ENCODE measurements around the gene NPLOC4.

NPLOC4 gene

DNA sequence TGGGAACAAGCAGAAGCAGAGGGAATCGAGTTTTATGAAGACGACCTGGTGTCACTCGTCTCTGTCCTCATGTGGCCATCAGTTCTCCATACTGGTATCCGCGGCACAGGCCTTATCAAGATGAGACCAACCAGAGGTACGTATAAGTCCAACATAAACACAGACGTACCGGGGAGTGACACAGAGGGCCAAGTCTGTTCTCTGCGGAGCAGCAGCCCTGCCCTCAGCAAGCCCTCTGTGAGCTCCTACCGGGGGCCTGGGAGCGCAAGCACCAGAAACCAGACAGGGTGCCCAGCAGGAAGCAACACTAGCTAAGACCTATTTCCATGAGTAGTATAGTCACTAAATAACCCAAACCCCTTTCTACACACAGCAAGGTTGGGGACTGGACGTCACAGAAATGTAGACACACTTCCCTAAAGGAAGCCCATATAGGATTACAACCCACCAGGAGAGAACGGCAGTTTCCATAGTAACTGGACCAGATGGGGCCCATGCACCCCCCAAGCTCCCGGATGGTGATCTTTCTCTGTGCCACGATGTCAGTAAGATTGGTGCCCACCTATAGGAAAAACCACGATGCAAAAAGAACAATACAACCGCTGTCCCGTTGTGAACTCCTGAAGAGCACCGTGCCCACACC is 45.8 kb upstream of the NPLOC4 start:
- ATAC-seq (ENCODE audit: insufficient read depth, low read depth), result no peak
- H2AFZ ChIP-seq (ENCODE audit: low read depth, low read length), result peak overlapping the region; percentile 90

DNA sequence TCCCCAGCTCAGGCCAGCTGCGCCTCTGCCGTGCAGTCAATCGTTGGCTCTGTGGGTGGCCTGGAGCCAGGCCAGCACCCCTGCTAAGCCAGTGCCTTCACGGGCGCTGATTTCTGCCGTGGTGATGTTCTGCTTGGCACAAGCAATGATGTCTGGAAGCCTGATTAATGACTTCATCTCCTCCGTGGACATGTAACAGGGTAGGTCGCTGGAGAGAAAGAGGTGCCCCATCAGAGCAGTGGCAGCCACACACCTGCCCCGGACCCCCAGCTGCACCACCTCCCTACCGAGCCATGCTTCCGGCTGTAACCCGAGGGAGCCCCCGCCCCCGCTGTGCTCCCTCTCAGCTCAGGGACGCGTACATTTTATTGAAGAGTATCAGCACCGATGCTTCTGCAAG is 44.8 kb upstream of the NPLOC4 start:
- no peak overlapping the region; the same call in 1 of the 2 replicates for H3K9ac ChIP-seq (ENCODE audit: low read depth, low read length)
- H3K36me3 ChIP-seq (ENCODE audit: insufficient read depth, low read length), result peaks cover 39% of the 10 kb centered on the region
- H3K4me3 ChIP-seq (ENCODE audit: low read depth in 1 of 2, low read length in 2 of 2), result no peak overlapping the region
- DNase-seq (no peak), ATAC-seq (ENCODE audit: insufficient read depth, low read depth) (no peak)
- peaks cover 35% of the 10 kb centered on the region for H4K20me1 ChIP-seq (ENCODE audit: insufficient read depth, low read length)
- H3K4me2 ChIP-seq (ENCODE audit: insufficient read depth, low read length), result peak overlapping the region; percentile 79; the same call in 1 of the 2 replicates
- peaks cover 60% of the 10 kb centered on the region for H3K79me2 ChIP-seq (ENCODE audit: insufficient read depth, low read length)
- no peak for TF ChIP-seq EZH2 (IDR thresholded peaks at IDR 0.05; ENCODE audit: borderline replicate concordance, low read depth, low read length, severe bottlenecking)
- TF ChIP-seq, protein P1, sequence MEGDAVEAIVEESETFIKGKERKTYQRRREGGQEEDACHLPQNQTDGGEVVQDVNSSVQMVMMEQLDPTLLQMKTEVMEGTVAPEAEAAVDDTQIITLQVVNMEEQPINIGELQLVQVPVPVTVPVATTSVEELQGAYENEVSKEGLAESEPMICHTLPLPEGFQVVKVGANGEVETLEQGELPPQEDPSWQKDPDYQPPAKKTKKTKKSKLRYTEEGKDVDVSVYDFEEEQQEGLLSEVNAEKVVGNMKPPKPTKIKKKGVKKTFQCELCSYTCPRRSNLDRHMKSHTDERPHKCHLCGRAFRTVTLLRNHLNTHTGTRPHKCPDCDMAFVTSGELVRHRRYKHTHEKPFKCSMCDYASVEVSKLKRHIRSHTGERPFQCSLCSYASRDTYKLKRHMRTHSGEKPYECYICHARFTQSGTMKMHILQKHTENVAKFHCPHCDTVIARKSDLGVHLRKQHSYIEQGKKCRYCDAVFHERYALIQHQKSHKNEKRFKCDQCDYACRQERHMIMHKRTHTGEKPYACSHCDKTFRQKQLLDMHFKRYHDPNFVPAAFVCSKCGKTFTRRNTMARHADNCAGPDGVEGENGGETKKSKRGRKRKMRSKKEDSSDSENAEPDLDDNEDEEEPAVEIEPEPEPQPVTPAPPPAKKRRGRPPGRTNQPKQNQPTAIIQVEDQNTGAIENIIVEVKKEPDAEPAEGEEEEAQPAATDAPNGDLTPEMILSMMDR (IDR thresholded peaks at IDR 0.05; ENCODE audit: borderline replicate concordance, extremely low read depth, low read length, poor library complexity, severe bottlenecking), result no peak
- H3K27ac ChIP-seq (ENCODE audit: low read length), result no peak overlapping the region
- peaks cover 40% of the 10 kb centered on the region for H3K4me1 ChIP-seq (ENCODE audit: insufficient read depth, low read length)
- H3K9me3 ChIP-seq (ENCODE audit: insufficient read depth, low read length, severe bottlenecking), result no peaks in the 10 kb centered on the region
- H3K27me3 ChIP-seq (ENCODE audit: insufficient read depth, low read length, poor library complexity), result no peaks in the 10 kb centered on the region
- H2AFZ ChIP-seq (ENCODE audit: low read depth, low read length), result no peak overlapping the region

More for the DNA sequence above, 45.8 kb upstream of the NPLOC4 start:
- H3K9ac ChIP-seq (ENCODE audit: low read depth, low read length), result peak overlapping the region; percentile 97
- peaks cover 41% of the 10 kb centered on the region for H4K20me1 ChIP-seq (ENCODE audit: insufficient read depth, low read length)
- H3K9me3 ChIP-seq (ENCODE audit: insufficient read depth, low read length, severe bottlenecking), result no peaks in the 10 kb centered on the region
- H3K79me2 ChIP-seq (ENCODE audit: insufficient read depth, low read length), result peaks cover 70% of the 10 kb centered on the region
- TF ChIP-seq, protein P1 (IDR thresholded peaks at IDR 0.05; ENCODE audit: borderline replicate concordance, extremely low read depth, low read length, poor library complexity, severe bottlenecking), result no peak
- no peak for TF ChIP-seq EZH2 (IDR thresholded peaks at IDR 0.05; ENCODE audit: borderline replicate concordance, low read depth, low read length, severe bottlenecking)
- H3K27me3 ChIP-seq (ENCODE audit: insufficient read depth, low read length, poor library complexity), result no peaks in the 10 kb centered on the region
- peaks cover 49% of the 10 kb centered on the region for H3K36me3 ChIP-seq (ENCODE audit: insufficient read depth, low read length)
- H3K4me3 ChIP-seq (ENCODE audit: low read depth in 1 of 2, low read length in 2 of 2), result peak overlapping the region; percentile 83 to 95
- H3K4me1 ChIP-seq (ENCODE audit: insufficient read depth, low read length), result peaks cover 46% of the 10 kb centered on the region
- DNase-seq, result no peak
- H3K27ac ChIP-seq (ENCODE audit: low read length), result peak overlapping the region; percentile 86
- H3K4me2 ChIP-seq (ENCODE audit: insufficient read depth, low read length), result peak overlapping the region; percentile 79

DNA sequence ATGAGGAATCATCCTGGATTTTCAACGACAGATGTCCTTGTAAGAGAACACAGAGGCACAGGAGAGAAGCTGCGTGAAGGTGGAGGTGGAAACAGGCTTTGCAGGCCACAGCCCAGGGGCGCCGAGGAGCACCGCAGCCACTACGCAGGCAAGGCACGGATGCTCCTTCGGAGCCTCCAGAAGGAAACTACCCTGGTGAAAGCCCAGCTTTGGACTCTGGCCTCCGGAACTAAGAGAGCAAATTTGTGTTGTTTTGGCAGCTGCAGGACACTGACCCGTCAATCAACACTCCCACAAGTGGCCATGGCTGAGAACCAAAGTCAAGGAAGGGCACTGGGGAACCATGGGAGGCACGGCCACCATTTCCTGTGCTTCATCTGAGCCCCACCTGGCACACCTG is 43.2 kb upstream of the NPLOC4 start:
- no peak overlapping the region for H3K4me3 ChIP-seq (ENCODE audit: low read depth in 1 of 2, low read length in 2 of 2)
- no peak for ATAC-seq (ENCODE audit: insufficient read depth, low read depth)
- no peak for DNase-seq
- no peak overlapping the region for H3K27ac ChIP-seq (ENCODE audit: low read length)
- no peak overlapping the region for H3K9ac ChIP-seq (ENCODE audit: low read depth, low read length)
- no peaks in the 10 kb centered on the region for H3K27me3 ChIP-seq (ENCODE audit: insufficient read depth, low read length, poor library complexity)
- TF ChIP-seq EZH2 (IDR thresholded peaks at IDR 0.05; ENCODE audit: borderline replicate concordance, low read depth, low read length, severe bottlenecking), result no peak
- TF ChIP-seq, protein P1 (IDR thresholded peaks at IDR 0.05; ENCODE audit: borderline replicate concordance, extremely low read depth, low read length, poor library complexity, severe bottlenecking), result no peak
- H3K4me1 ChIP-seq (ENCODE audit: insufficient read depth, low read length), result peaks cover 26% of the 10 kb centered on the region
- H2AFZ ChIP-seq (ENCODE audit: low read depth, low read length), result no peak overlapping the region
- H4K20me1 ChIP-seq (ENCODE audit: insufficient read depth, low read length), result peaks cover 22% of the 10 kb centered on the region
- H3K4me2 ChIP-seq (ENCODE audit: insufficient read depth, low read length), result no peak overlapping the region
- peaks cover 45% of the 10 kb centered on the region for H3K79me2 ChIP-seq (ENCODE audit: insufficient read depth, low read length)
- peaks cover 28% of the 10 kb centered on the region for H3K36me3 ChIP-seq (ENCODE audit: insufficient read depth, low read length)
- no peaks in the 10 kb centered on the region for H3K9me3 ChIP-seq (ENCODE audit: insufficient read depth, low read length, severe bottlenecking)

Data from DND-41 (cell line).